Muscle layer of colon (tissue), 2 donors: ENCODE results near the gene VAPB.

Source experiments
- H3K27ac ChIP-seq: one replicate; pipeline ENCODE4 v1.7.0; 2013; ENCODE audit warnings: low read depth, mild to moderate bottlenecking, low read length, moderate library complexity
- H3K27me3 ChIP-seq, 2 donors: one replicate each; pipeline ENCODE4 v1.7.0; 2013; ENCODE audit warnings: low read length in 2 of 2, mild to moderate bottlenecking in 2 of 2; ENCODE audit not compliant: insufficient read depth in 2 of 2, control insufficient read depth in 1 of 2
- H3K36me3 ChIP-seq: one replicate; pipeline ENCODE4 v1.7.0; 2013; ENCODE audit warnings: mild to moderate bottlenecking, low read length; ENCODE audit not compliant: insufficient read depth
- H3K4me1 ChIP-seq: one replicate; pipeline ENCODE4 v1.7.0; 2013; ENCODE audit warnings: mild to moderate bottlenecking, low read length; ENCODE audit not compliant: insufficient read depth
- H3K4me3 ChIP-seq, 2 donors: one replicate each; pipeline ENCODE4 v1.7.0; 2013; ENCODE audit warnings: low read length in 2 of 2, low read depth in 1 of 2, mild to moderate bottlenecking in 1 of 2, moderate library complexity in 1 of 2
- H3K9ac ChIP-seq: one replicate; pipeline ENCODE4 v1.7.0; 2013; ENCODE audit warnings: low read length
- H3K9me3 ChIP-seq: one replicate; pipeline ENCODE4 v1.7.0; 2013; ENCODE audit warnings: mild to moderate bottlenecking, low read length
- donor health status: abdominal sarcoma.
- donor health status: Adenocarcinoma of cecum.

VAPB gene

GRCh38 chr20:58388882-58389323 is at the start of gene VAPB:
Gene VAPB (plus strand): TSS chr20:58389229. CDS start chr20:58389460, 231 bp downstream.
- Histone ChIP-seq H3K27ac (peak within 1 kb of the TSS; percentile 97), H3K4me3 (peak within 1 kb of the TSS; percentile 92 to 99), H3K4me1 (peaks cover 32% of the 10 kb centered on the region), H3K36me3 (peaks cover 11% of the 10 kb centered on the region), H3K27me3 (no peaks in the 10 kb centered on the region), H3K9ac (peak within 1 kb of the TSS; percentile 90), H3K9me3 (no peaks in the 10 kb centered on the region)

DNA sequence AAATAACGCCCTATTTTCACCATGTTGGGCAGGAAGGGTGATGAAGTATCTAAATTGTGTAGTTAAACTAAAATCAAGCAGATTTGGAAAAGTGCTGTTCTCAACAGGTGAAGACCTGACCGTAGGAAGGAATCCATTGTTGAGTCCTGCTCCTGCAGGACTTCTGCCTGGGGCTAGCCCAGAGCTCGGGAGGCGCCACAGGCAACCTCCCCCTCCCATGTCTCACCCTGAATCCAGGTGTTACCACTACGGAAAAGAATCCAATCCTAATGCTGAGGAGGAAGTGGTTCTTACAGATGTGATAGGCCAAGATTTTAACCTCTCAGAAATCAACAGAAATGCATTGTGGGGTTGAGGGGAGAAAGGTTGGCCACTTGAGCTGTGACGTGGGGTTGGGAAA is 49.3 kb upstream of the VAPB start:
- Histone ChIP-seq H3K9ac (no peak overlapping the region), H3K9me3 (no peaks in the 10 kb centered on the region)

GRCh38 chr20:58340151-58340550 is 48.9 kb upstream of the VAPB start:
- Histone ChIP-seq H3K36me3 (no peaks in the 10 kb centered on the region), H3K27me3 (no peaks in the 10 kb centered on the region), H3K4me1 (no peaks in the 10 kb centered on the region), H3K4me3 (no peak overlapping the region), H3K9me3 (no peaks in the 10 kb centered on the region), H3K27ac (no peak overlapping the region), H3K9ac (no peak overlapping the region)

More for the DNA sequence above, 49.3 kb upstream of the VAPB start:
- Histone ChIP-seq H3K27me3 (no peaks in the 10 kb centered on the region), H3K4me3 (no peak overlapping the region), H3K36me3 (no peaks in the 10 kb centered on the region), H3K27ac (no peak overlapping the region), H3K4me1 (no peaks in the 10 kb centered on the region)

- H3K36me3 ChIP-seq: peaks cover 4% of the 10 kb centered on the region
- no peak overlapping the region for H3K4me3 ChIP-seq
- no peak overlapping the region for H3K27ac ChIP-seq
- no peaks in the 10 kb centered on the region for H3K27me3 ChIP-seq
- H3K4me1 ChIP-seq: no peaks in the 10 kb centered on the region
- H3K9ac ChIP-seq: no peak overlapping the region
- H3K9me3 ChIP-seq: no peaks in the 10 kb centered on the region
Measured at GRCh38 chr20:58340853-58341252, 48.2 kb upstream of the VAPB start.

- Histone ChIP-seq H3K9ac (no peak overlapping the region), H3K4me1 (no peaks in the 10 kb centered on the region), H3K4me3 (no peak overlapping the region), H3K36me3 (peaks cover 17% of the 10 kb centered on the region), H3K27ac (no peak overlapping the region), H3K9me3 (no peaks in the 10 kb centered on the region), H3K27me3 (no peaks in the 10 kb centered on the region)
Measured at GRCh38 chr20:58342104-58342945, 46.7 kb upstream of the VAPB start.

DNA sequence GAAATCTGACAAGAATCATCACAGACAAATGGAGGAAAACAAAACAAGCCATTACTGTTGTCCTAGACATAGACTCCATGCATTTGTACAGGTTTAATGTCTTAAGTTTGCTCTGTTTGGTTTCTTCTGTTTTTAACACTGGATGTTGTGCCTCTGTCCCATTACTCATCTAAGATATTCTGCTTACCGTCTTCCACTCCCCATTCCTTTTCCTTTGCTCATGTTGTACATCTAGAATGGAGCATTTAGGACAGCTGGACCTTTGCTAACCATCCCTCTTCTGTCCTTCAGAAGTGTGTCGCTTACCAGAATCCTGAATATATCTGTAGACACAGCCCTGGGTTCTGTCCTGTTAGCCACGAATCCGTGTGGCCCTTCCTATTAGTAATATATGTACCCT is 44.3 kb upstream of the VAPB start:
- Histone ChIP-seq H3K9me3 (no peaks in the 10 kb centered on the region), H3K4me3 (no peak overlapping the region), H3K27me3 (no peaks in the 10 kb centered on the region), H3K4me1 (no peaks in the 10 kb centered on the region), H3K27ac (no peak overlapping the region), H3K9ac (no peak overlapping the region), H3K36me3 (peaks cover 17% of the 10 kb centered on the region)

DNA sequence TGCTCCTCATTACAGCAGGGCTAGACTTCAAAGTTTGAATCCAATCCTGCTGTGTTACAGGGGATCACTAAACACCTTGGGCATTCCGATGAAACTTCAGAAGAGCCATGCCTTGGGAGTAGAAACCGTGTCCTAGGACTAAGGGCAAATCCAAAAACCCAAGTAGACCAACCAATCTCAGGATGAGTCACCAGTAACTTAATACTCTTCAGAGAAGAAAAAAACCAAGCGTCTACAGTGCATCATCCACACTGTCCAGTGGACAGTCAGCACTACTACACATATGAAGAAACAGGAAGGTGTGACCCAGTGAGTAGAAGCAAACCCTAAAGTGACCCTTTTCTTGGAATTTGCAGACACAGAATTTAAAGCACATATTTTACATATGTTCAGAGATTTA is 39.5 kb upstream of the VAPB start:
- Histone ChIP-seq H3K27me3 (no peaks in the 10 kb centered on the region), H3K36me3 (peaks cover 29% of the 10 kb centered on the region), H3K9me3 (no peaks in the 10 kb centered on the region), H3K4me1 (no peaks in the 10 kb centered on the region), H3K9ac (no peak overlapping the region), H3K27ac (no peak overlapping the region), H3K4me3 (no peak overlapping the region)

DNA sequence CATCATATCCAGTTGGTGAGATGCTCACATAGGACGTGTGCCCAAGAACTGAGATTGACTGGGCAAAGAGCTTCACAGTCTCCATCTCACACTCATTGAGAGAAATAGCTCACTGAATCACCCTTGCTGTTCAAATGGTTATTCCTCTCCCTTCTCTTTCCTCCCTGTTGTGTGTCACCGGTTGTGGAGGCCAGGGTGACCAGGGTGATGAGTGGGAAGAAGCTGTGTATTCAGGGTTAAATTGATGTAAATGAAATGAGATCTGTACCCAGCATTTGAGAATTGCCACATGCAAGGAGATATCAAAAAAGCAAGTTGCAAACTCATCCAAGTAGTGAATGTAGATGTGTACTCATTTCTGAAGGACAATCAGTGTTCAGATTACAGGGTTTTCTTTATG is 36.6 kb upstream of the VAPB start:
- no peaks in the 10 kb centered on the region for H3K27me3 ChIP-seq
- no peaks in the 10 kb centered on the region for H3K4me1 ChIP-seq
- H3K9me3 ChIP-seq: no peaks in the 10 kb centered on the region
- H3K27ac ChIP-seq: no peak overlapping the region
- H3K36me3 ChIP-seq: peaks cover 29% of the 10 kb centered on the region
- H3K9ac ChIP-seq: no peak overlapping the region
- H3K4me3 ChIP-seq: no peak overlapping the region

- H3K9ac ChIP-seq: no peak overlapping the region
- no peak overlapping the region for H3K4me3 ChIP-seq
- peaks cover 35% of the 10 kb centered on the region for H3K36me3 ChIP-seq
- no peaks in the 10 kb centered on the region for H3K27me3 ChIP-seq
- H3K27ac ChIP-seq: no peak overlapping the region
- H3K4me1 ChIP-seq: peaks cover 14% of the 10 kb centered on the region
- no peaks in the 10 kb centered on the region for H3K9me3 ChIP-seq
Measured at GRCh38 chr20:58359441-58359840, 29.6 kb upstream of the VAPB start.

DNA sequence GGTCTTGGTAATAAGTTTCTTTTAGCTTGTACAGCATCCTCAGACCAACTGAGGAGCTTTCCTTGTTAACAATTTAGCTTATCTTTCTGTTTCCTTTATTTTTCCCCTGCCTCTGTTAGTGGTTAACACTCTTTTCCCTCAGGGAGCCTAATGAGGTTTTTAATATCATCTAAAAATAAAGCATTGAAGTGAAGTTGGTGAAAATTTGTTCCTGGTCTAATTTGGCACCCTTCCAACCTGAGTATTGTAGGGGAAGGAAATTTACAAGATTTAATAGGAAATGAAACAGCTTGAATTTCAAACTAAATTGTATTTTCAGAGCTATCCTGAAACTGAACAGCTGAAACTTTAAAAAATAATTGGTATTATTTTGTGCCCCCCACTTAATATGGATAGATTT is 28.1 kb upstream of the VAPB start:
- H3K9ac ChIP-seq: no peak overlapping the region
- peaks cover 21% of the 10 kb centered on the region for H3K4me1 ChIP-seq
- no peaks in the 10 kb centered on the region for H3K27me3 ChIP-seq
- H3K36me3 ChIP-seq: peaks cover 28% of the 10 kb centered on the region
- no peaks in the 10 kb centered on the region for H3K9me3 ChIP-seq
- no peak overlapping the region for H3K4me3 ChIP-seq
- no peak overlapping the region for H3K27ac ChIP-seq

GRCh38 chr20:58361481-58362205 is 27.4 kb upstream of the VAPB start:
- Histone ChIP-seq H3K36me3 (peaks cover 23% of the 10 kb centered on the region), H3K27me3 (no peaks in the 10 kb centered on the region), H3K4me1 (peaks cover 27% of the 10 kb centered on the region), H3K9ac (no peak overlapping the region), H3K9me3 (no peaks in the 10 kb centered on the region), H3K4me3 (no peak overlapping the region), H3K27ac (no peak overlapping the region)
